Ovary (tissue), 9 donors: ENCODE measurements around the gene DCLK3. TPM values are rescaled to one million over a fixed set of nuclear protein-coding genes. Genes with fewer than 3 reads are reported as not detected.

ENCODE experiments used
- DNase-seq, 5 donors: peaks; one replicate each; pipeline ENCODE4 v3.0.0-alpha.2; 2019 to 2020
- H3K27ac ChIP-seq, 2 donors: fragments of 200-600 bp; one replicate each; pipeline versions ENCODE4 v1.5.1 to v1.8.0; 2019 to 2022
- H3K27me3 ChIP-seq: fragments of 200-600 bp; one replicate; pipeline ENCODE4 v1.8.0; 2022
- H3K36me3 ChIP-seq: fragments of 200-600 bp; sonication (generic); one replicate; pipeline ENCODE4 v1.5.1; 2019
- H3K4me1 ChIP-seq: one replicate; pipeline ENCODE4 v1.8.1; 2013; ENCODE audit warnings: mild to moderate bottlenecking, moderate library complexity; ENCODE audit not compliant: insufficient read depth
- H3K4me3 ChIP-seq: fragments of 200-600 bp; sonication (generic); one replicate; pipeline ENCODE4 v1.5.1; 2017
- H3K9me3 ChIP-seq, 2 donors: fragments of 200-600 bp in 1 of 2; sonication (generic) in 1 of 2; one replicate each; pipeline versions ENCODE4 v1.5.1 to v1.8.1; 2013 to 2019; ENCODE audit warnings: mild to moderate bottlenecking in 1 of 2, moderate library complexity in 1 of 2
- EP300 ChIP-seq: sonication (generic); formaldehyde crosslinking; IDR thresholded peaks from one replicate; pipeline ENCODE4 v1.6.1; 2017; ENCODE audit warnings: antibody characterized with exemption
- POLR2A ChIP-seq: fragments of 450-650 bp; IDR thresholded peaks from one replicate; pipeline ENCODE4 v1.6.1; 2017; ENCODE audit warnings: antibody characterized with exemption, mild to moderate bottlenecking, moderate library complexity
- WGBS, 3 donors: extraction: QIAGEN DNeasy Blood & Tissue Kit in 1 of 3; methylation state at CpG; one replicate each; pipeline versions ENCODE4 v1.1.5 to v1.1.7; 2013 to 2017; 5-methylcytosine and 5-hydroxymethylcytosine counted together
- intact Hi-C, 4 donors: fragments of 100-400 bp; cut with DNase I; formaldehyde crosslinking; loops; one replicate each; pipeline versions ENCODE4 v1.11.0 to v1.15.1; 2022 to 2023
- polyA plus RNA-seq, 2 donors: library from polyadenylated mRNA; stranded (reverse); fragments of 200-250 nt in 1 of 2; fragments of 350-450 nt in 1 of 2; fragmentation: Illumina TruSeq in 1 of 2; extraction: RNeasy Lipid Tissue Mini Kit (QIAGEN cat#74804) in 1 of 2; gene quantifications; one replicate each; pipeline ENCODE4 v1.2.3, GENCODE V29; 2013 to 2014
- total RNA-seq, 7 donors: library from RNA; depleted of rRNA in 2 of 7; stranded (reverse); fragments of >200 nt in 2 of 7; fragmentation: NEBNext Ultra II Directional in 3 of 7; extraction: Animal tissue kit (Norgen Biotek cat#: 25700) in 3 of 7; gene quantifications; one replicate each; pipeline versions ENCODE4 v1.1.0 to v1.2.4, GENCODE V29; 2016 to 2023
- TF ChIP-seq, protein P1 (sequence below), 3 donors: fragments of 450-650 bp in 2 of 3; fragments of 200-600 bp in 1 of 3; IDR thresholded peaks; one replicate each; pipeline versions ENCODE4 v1.5.1 to v1.8.0; 2016 to 2022; ENCODE audit warnings: antibody characterized with exemption in 3 of 3, mild to moderate bottlenecking in 1 of 3
- donor health status: DM: no; HTN: no; CAD: no; lungs with moderate emphysema.
- donor health status: DM: no; HTN: no; CAD: no.
- donor health status: Bipolar disorder and iron deficiency.
- donor health status: DM: yes; HTN: yes; CAD: no.
- donor health status: DM: no; HTN: no; CAD: no.
- donor health status: DM: yes; HTN: yes; CAD: no.

Gene DCLK3
- total and polyA plus RNA-seq, 9 donors: under 0.01 to 0.12 (median 0.05) TPM; not detected in 4

DNA sequence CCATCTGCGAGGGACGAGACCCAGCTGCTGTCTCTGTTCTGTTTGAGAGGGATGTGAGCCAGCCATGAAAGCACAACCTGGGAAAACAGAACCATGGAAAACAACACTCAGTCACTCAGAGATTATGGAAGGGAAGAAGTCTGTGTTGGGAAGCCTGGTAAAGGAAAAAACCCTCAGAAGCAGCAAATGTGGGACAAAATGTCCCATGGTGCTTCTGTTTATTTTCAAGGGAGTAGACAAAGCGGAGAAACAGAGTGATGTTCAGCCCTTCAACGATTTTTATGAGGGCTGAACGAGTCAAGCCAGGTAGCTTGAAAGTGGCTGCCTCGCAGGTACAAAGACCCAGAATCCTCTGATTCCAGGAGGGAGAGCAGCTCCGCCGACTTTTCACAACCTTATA lies 59.3 kb downstream of the DCLK3 start:
- Histone ChIP-seq H3K27me3 (no peaks in the 10 kb centered on the region), H3K4me3 (no peak overlapping the region), H3K9me3 (no peaks in the 10 kb centered on the region), H3K36me3 (no peaks in the 10 kb centered on the region), H3K4me1 (no peaks in the 10 kb centered on the region), H3K27ac (no peak overlapping the region)
- intact Hi-C loops: loop anchor here in 2 of 4 donors (10.0 kb wide), 1 partner anchor 740 kb away; no protein-coding TSS in a partner anchor
- no peak for DNase-seq
- 69 to 77% (median 75%) methylated on average over 8 of the region's 8 CpGs for WGBS, 3 donors
- TF ChIP-seq POLR2A (no peak), EP300 (no peak)
- TF ChIP-seq, protein P1, sequence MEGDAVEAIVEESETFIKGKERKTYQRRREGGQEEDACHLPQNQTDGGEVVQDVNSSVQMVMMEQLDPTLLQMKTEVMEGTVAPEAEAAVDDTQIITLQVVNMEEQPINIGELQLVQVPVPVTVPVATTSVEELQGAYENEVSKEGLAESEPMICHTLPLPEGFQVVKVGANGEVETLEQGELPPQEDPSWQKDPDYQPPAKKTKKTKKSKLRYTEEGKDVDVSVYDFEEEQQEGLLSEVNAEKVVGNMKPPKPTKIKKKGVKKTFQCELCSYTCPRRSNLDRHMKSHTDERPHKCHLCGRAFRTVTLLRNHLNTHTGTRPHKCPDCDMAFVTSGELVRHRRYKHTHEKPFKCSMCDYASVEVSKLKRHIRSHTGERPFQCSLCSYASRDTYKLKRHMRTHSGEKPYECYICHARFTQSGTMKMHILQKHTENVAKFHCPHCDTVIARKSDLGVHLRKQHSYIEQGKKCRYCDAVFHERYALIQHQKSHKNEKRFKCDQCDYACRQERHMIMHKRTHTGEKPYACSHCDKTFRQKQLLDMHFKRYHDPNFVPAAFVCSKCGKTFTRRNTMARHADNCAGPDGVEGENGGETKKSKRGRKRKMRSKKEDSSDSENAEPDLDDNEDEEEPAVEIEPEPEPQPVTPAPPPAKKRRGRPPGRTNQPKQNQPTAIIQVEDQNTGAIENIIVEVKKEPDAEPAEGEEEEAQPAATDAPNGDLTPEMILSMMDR (IDR thresholded peaks at IDR 0.05): no peak

DNA sequence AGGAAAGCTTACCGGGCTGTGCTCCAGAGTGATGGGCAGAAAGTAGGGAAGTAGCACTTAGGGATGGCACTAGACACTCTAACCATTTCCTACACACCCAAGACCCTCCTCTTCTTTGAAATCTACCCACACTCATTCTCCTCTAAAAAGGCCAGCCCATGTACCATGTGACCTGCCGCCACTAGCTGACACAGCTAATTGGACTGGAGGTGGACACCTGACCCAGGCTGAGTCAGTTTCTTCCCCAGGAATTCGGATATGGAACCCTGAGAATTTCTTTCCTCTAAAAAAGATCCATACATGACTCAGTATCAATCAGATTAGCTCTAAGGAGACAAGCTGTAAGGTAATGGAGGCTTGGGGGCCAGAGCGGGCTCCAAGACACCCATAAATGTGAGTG lies 60.1 kb downstream of the DCLK3 start:
- Histone ChIP-seq H3K4me3 (no peak overlapping the region), H3K9me3 (no peaks in the 10 kb centered on the region), H3K27ac (no peak overlapping the region), H3K36me3 (no peaks in the 10 kb centered on the region), H3K4me1 (no peaks in the 10 kb centered on the region), H3K27me3 (no peaks in the 10 kb centered on the region)
- 79 to 89% (median 83%) methylated on average over 4 of the region's 4 CpGs for WGBS, 3 donors
- intact Hi-C loops: loop anchor here (5.0 to 10.0 kb wide), 2 partner anchors 737 to 739 kb away; no protein-coding TSS in a partner anchor
- TF ChIP-seq, protein P1 (IDR thresholded peaks at IDR 0.05): no peak
- no peak for TF ChIP-seq POLR2A
- no peak for TF ChIP-seq EP300
- no peak for DNase-seq

DNA sequence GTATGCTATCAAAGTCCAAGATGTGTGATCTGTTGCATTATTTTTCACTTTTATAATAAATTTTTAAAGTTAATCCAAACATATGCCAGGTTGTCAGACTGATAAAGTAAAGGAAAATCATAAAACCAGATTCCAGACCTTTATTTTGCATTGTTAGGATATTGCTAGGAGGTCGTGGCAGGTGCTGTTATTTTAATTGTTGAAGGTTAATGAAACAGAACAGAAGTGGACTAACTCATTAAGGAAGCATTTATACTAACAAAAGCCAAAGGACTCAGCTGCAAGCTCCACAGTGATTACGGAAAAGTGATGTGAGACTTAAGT lies 63.1 kb downstream of the DCLK3 start:
- Histone ChIP-seq H3K27ac (no peak overlapping the region), H3K4me3 (no peak overlapping the region), H3K4me1 (no peaks in the 10 kb centered on the region), H3K9me3 (no peaks in the 10 kb centered on the region), H3K36me3 (no peaks in the 10 kb centered on the region), H3K27me3 (no peaks in the 10 kb centered on the region)
- WGBS, 3 donors: 58 to 73% (median 59%) methylated on average over 2 of the region's 2 CpGs
- TF ChIP-seq, protein P1 (IDR thresholded peaks at IDR 0.05): no peak
- TF ChIP-seq POLR2A: no peak
- TF ChIP-seq EP300: no peak
- no peak for DNase-seq
- intact Hi-C loops: loop anchor here (5.0 to 10.0 kb wide), 2 partner anchors 734 to 736 kb away; no protein-coding TSS in a partner anchor

DNA sequence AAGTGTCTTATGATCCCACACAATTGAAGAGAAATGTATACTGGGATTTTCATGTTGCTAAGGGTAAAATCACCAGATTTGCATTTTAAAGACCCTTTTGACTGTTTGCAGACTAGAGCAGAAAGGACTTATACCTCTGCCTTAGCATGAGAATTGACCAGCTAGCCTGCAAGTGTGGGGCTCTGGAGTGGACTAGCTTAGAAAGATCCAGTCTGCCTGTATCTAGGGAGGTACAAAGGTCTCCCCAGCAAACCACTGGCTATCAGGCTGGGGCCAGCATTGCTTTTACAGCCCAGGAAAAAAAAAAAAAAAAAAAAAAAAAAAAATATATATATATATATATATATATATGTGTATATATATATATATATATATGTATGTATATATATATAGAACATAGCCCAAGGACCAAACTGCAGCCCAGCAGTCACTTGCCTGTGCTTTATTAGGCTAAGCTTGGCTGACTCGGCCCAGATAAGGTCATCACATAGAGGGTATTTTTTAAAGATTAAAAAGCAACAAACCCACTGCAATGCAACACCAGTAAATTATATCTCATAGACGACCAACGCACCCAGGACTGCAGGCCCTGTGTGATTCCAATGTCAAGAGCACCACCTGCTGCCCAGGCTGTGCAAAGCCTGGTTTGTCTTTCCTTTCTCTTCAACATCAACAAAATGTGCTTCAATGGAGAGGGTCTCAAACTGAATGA lies 63.7 kb downstream of the DCLK3 start:
- no peak overlapping the region for H3K4me3 ChIP-seq
- no peaks in the 10 kb centered on the region for H3K4me1 ChIP-seq
- intact Hi-C loops: loop anchor here (5.0 to 10.0 kb wide), 2 partner anchors 733 to 736 kb away; no protein-coding TSS in a partner anchor
- no peaks in the 10 kb centered on the region for H3K9me3 ChIP-seq
- peak; percentile 13 to 57 (median 33) for DNase-seq
- H3K36me3 ChIP-seq: no peaks in the 10 kb centered on the region
- H3K27me3 ChIP-seq: no peaks in the 10 kb centered on the region
- TF ChIP-seq EP300 (no peak), POLR2A (no peak)
- TF ChIP-seq, protein P1 (IDR thresholded peaks at IDR 0.05): peak in 1 of 3 donors; percentile 16
- H3K27ac ChIP-seq: no peak overlapping the region
- 0 to 2% (median 1%) methylated on average over 3 of the region's 3 CpGs for WGBS, 3 donors
